GM21619 (cell line): Measurements from ENCODE around the gene LMF1.

Experiments used
- ATAC-seq: cut with Tn5 transposase; IDR thresholded peaks from one replicate; pipeline ENCODE4 v1.9.1; 2021; ENCODE audit not compliant: unreplicated experiment

LMF1 gene

DNA sequence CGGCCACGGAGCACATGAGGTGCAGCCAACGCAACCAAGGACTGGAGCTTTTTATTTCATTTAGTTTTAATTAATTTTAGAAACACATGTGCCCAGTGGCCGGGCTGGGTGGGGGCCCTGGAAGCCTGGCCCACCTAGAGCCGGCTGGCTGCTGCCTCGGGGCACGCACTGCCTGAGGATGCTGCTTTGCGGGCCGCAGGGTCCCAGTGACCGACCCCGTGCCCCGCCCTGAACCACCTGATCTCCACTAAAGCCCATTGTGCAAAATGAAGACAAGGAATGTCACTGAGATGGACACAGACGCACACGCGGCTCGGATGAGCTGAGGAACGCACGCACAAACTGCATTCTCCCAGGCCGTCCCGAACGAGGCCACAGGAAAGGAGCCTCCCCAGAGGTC lies 39.6 kb downstream of the LMF1 start:
- no peak for ATAC-seq

DNA sequence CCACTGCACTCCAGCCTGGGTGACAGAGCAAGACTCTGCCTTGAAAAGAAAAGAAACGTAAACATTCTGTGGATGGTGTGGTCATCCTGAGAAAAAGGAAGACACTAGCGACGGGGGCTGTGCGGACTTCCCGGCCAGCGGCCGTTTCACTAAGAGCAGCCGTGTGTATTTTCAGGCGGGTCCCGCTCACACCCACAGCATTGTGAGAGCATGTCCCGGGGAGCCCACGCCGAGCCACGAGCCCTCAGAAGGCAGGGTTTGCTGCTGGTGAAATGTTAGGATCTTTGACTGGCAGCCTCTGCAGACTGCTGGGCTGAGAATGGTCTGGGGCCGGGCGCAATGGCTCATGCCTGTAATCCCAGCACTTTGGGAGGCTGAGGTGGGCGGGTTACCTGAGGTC lies 40.3 kb downstream of the LMF1 start:
- ATAC-seq = no peak

DNA sequence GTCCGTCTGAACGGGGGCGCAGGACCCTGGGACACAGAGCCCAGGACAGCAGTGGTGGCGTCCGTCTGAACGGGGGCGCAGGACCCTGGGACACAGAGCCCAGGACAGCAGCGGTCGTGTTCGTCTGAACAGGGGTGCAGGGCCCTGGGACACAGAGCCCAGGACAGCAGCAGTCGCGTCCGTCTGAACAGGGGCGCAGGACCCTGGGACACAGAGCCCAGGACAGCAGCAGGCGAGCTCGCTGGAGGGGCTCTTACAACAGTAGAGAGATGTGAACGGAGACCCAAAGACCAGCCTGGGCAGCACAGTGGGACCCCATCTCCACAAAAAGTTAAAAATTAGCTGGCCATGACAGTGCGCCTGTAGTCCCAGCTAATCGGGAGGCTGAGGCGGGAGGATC lies 40.7 kb downstream of the LMF1 start:
- ATAC-seq = no peak

DNA sequence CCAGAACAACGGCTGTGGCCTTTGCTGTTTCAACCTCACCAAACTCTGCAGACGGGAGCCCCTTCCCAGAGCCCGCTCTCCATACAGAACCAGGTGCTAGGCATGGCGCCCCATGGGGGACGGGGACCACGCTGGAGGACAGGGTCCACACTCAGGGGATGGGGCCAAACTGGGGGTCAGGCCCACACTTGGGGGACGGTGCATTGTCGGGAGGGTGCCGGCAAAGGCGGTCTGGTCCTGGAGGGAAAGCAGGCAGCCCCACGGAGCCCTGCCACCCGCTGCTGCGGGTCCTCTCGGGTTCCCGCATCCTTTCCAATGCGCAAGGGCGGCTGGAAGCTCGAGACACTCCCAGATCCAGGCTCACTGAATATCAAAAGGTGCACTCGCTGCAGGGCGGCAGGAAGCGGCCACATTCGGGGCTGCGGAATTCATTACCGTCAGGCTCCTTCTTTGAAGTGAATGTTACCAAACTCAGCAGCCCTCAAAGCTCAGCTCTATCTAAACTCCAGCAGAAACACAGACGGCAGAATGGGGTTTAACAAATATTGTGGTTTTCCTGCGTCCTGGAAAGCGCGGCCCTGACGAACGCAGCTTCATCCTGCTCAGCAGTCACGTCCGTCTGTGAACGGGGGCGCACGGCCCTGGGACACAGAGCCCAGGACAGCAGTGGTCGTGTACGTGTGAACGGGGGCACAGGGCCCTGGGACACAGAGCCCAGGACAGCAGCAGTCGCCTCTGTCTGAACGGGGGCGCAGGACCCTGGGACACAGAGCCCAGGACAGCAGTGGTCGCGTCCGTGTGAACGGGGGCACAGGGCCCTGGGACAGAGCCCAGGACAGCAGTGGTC lies 41.3 kb downstream of the LMF1 start:
- ATAC-seq = no peak

DNA sequence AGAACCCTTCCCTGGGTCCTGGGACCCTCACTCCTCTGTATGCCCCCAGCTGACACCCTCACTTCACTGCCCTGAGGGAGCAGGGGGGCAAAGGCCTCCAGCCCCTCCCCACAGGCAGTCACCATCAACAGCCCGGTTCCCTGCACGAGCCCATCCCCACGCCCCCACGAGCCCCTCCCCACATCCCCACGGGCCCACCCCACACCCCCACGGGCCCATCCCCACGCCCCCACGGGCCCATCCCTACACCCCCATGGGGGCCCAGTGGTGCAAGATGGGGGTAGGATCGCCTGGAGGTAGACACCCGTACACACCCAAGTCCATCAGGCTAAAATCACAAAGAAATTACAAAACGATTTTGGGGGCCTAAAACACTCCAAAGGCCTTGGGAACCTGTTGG lies 42.3 kb downstream of the LMF1 start:
- no peak for ATAC-seq

DNA sequence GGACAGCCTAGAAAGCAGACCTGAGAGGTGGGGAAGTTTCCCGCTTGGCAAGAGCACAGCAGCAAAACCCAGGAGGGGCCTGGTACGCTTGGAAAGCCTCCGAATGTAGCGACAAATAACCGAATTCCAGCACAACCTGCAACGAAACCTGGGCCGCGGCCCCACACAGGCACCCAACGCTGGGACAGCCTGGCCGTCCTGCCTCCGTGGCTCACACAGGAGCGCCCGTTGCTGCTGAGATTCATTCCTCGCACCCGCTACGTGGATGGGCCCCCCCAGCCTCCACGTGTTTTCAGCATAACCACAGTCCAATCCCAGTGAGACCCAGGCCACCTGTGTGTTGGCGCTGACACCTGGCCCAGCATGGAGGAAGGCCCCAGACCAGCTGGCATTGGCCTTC lies 42.9 kb downstream of the LMF1 start:
- ATAC-seq = no peak

DNA sequence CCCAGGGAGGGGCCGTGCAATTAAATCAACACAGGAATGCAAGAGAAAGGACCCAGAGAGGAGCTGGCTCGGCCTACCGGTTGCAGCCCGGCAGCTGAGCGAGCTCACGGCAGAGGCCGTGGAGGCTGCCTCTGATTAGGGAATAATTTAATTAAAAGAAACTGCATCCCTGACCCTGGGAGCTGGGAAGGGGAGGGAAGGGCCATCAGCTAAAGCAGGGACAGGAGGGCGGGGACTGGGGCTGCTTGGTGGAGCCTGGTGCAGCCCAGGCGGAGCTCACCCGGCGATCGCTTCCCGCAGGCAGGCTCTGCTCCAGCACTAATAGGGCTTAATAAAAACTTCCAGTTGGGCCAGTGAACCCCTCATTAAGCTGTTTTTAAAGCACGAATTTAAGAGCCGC lies 43.4 kb downstream of the LMF1 start:
- ATAC-seq = no peak

DNA sequence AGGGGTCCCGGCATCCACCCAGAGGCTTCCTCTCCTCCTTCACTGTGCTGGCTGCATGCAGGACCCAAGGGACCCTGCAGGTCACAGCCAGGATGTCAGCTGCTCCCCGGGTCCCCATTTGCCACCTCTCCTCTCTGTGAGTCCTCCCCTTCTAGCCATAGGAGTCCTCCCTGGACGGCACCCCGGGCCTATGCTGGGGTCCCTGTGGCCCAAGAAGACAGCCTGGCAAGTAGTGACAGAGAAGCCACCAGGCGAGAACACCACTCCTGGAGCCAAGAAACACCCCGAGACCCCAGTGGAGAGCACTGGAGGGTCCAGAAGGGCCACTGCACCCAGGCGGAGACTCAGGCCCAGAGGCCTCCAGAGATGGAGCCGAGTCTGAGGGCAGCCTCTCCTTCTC lies 44.1 kb downstream of the LMF1 start:
- no peak for ATAC-seq

DNA sequence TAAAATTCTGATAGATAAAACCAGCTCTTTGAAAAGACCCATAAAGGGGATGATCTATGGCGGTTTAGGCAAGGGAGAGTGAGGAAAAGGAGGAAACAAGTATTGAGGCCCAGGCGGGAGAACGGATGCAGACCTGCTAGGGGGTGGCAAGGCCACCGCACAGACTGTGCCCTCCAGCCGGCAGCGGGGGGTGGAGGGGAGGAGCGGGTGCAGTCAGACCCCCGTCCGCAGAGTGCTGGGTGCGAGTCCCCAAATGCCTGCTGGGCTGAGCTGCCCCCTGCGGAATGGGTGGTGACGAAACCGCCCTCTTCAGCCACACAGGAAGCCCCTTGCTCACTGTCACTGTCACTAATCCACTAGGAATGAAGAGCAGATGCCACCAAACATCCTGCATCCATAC lies 46.0 kb downstream of the LMF1 start:
- no peak for ATAC-seq

DNA sequence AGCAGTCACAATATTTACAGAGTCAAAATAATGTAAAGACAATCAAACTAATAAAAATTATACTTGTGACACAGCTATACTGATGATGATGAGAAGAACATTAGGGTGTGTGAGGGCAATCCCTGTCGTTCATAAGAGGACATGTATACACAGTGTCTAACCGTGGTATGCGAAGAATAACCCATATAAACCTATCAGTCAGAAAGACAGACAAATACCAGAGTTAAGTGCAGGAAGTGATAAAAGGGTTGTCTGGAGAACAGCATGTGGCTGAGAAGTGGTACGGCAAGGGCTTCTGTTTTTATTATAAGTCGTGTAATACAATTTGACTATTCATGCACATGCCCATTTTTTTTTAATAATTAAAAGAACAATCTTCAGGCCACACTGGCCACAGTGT lies 46.7 kb downstream of the LMF1 start:
- no peak for ATAC-seq

DNA sequence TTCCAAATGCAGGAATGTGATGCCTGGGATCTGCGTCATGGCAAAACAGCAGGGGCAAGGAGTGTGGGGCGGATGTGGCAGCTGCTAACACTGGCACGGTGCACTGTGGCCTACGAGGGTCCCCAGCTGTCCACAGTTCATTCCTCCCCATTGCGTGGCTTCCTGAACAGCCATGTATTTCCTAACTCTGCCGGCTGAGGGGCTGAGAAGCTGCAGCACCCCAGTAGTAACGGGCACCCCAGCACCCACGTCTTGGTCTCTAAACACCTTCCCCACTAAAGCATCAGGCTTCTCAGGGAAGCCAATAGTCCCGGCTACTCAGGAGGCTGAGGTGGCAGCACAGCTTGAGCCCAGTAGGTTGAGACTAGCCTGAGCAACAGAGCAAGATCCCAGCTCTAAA lies 47.6 kb downstream of the LMF1 start:
- ATAC-seq = no peak

DNA sequence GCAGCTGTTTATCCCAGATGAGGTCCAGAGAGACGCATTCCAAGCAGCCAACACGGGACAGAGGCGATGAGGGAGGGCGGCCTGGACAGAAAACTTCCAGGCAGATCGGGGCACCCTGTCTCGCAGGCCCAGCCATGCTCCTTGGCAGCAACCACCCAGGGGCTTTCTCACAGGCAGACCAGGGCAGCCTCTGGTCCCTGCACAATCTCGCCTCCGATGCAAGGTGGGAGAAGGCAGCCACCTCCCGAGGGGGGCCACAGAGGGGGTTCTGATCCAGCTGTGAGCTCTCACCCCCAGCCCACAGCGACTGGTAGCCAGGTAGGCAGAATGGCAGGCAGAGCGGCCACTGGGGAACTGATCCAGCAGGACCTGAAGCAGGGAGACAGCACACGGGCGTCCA lies 48.7 kb downstream of the LMF1 start:
- ATAC-seq = no peak

DNA sequence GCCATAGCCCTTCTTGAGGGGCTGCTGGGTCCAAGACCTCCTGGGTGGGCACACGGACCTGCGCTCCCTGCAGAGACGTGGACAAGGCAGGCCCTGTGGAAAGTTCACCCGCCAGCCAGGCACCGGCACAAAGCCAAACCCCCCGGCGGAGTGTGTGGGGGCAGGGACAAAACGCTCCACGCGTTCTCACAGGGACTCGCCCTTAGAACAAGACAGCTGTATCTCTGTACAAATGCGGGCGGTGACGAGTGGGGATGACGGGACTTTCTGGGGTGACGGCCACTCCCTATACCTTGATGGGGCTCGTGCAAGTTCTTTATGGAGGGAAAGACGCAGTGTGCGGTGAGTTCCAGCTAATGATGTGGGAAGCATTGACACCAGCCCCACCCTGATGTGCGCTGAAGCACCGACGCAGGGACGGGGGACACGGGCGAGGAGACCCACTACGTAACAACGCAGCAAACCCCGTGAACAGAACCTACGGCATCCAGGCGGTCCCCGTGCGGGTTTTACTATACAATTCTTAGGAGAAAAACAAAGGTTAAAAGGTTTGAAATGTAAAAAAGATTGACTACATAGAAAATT lies 49.4 kb downstream of the LMF1 start:
- ATAC-seq = no peak

DNA sequence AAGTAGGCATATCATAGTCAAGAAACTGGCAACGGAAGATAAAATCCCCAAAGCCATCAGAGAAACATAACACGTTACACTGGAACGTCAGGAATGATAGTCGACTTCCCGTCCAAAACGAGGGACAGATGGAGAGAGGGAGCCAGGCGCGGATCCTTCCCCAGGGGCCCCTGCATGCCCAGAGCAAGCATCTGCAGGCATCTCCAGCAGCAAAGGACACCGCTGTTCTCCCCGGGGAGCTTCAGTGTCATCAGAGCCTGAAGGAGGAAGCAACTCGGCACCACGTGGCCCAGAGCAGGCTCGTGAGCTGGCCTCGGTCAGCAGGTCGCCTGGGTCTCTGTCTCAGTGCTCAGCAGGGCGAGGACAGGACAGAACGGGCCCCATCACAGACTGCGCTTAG lies 50.1 kb downstream of the LMF1 start:
- no peak for ATAC-seq

DNA sequence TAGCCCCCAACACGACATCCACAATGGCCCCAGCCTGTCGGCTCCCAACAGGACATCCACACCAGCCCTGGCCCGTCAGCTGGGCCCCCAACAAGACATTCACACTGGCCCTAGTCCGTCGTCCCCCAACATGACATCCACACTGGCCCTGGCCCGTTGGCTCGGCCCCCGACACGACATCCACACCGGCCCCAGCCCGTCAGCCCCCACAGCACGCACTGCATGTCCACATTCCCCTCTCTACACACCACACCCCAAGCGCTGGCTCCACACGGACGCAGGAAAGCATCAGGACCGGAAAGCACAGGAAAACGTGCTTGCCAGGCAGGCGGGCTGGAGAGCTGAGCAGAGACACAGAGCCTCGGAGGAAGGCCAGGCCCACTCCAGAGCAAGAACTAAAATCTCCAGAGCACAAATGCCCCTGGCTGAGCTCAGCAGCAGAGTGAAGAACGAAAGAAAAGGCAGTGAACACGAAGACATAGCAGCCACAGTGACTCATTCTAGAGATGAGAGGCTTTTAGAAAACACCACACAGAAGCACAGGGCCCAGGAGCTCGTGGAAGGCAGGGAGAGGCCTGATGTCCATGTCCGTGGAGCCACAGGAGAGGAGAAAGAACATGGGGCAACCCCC lies 50.6 kb downstream of the LMF1 start:
- ATAC-seq = no peak

DNA sequence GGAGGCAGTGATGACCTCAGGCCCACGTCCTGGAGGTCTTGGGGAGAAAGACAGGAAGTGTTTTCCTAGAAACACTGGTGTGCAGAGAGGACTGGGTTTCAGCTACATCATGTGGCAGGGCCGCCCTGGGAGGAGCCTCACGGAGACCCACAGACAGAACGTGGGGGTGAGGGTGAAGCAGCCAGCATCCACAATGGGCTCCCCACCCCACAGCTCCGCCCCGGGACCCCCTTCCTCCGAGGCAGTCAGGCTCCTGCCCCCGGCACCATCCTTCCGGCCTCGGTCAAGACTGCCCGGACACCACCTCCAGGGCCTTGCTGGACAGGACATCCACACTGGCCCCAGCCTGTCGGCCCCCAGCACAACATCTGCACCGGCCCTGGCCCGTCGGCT lies 51.1 kb downstream of the LMF1 start:
- no peak for ATAC-seq

DNA sequence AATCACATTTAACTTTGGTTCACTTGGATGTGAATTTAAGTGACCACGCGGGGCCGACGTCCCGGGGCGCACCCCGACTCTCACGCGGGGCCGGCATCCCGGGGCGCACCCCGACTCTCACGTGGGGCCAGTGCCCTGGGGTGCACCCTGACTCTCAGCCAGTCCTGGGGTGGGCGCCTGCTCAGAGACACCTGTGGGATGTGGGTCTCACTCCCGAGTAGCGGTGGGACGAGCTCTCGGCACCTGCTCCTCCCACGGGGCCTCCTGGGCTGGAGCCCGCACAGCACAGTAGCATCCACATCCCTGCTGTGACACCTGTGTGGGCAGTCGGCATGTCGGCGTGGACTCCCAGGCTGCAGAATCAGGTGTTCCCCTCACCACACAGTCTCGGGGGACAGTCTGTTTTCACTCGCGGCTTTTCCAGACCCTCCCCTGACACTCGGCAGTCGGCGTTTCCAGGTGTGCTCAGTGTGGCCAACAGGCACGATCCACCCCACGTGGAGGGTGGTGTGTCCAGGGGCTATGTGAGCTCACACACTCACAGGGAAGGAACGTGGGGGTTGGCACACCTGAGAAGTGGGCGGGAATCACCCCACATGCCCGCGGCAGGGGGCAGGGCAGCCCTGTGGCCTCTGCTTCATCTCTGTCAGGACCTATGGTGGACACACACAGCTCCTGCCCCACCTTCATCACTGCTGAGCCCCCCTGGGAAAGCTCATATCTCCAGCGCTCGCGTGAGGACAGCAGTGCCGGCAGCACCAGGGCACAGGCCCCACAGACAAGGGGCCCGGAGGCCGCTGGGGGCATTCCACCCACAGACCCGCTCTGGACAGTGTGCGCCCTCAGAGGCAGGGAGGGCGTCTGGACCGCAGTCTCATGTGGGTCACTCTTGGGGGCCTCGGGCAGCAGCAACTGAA lies 51.8 kb downstream of the LMF1 start:
- ATAC-seq = no peak

DNA sequence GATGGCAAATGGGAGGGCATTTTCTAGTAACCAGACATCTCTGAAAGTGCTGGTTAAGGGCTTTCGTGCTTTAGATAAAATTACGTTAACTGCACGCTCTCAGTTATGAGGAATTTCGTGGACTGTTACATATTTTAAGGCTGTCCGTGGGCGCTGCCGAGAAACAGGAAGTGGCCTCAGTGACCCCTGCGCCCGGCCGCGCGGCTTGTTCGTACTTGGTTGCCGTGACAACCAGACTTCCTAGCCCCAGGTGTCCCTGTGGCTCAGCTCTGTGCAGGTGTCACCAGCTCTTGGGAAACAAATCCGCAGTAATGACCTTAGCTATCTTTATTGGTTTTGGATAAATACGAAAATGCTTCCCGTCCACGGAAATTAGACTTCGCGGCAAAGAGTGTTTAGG lies 52.7 kb downstream of the LMF1 start:
- no peak for ATAC-seq

DNA sequence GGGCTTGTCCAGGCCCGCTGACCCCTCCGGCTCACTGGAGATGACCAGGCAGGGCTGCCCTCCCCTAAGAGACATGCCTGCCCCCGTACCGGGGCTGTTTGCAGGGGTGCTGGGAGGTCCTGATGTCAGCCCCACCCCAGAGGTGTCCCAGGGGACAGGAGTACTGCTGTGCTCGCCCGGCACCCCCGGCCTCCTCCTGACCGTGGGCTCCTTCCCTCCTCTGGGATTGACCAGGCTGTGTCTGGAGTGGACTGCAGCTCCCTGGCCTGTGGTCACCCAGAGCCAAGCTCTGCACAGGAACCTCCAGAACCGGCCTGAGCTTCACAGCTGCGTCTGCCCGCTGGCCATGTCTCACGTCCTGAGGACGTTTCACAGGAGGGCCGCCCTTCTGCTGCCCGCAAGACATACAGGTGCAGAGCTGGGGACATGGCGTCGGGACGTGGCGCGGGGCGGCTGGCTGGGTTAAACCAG lies 53.2 kb downstream of the LMF1 start:
- no peak for ATAC-seq

DNA sequence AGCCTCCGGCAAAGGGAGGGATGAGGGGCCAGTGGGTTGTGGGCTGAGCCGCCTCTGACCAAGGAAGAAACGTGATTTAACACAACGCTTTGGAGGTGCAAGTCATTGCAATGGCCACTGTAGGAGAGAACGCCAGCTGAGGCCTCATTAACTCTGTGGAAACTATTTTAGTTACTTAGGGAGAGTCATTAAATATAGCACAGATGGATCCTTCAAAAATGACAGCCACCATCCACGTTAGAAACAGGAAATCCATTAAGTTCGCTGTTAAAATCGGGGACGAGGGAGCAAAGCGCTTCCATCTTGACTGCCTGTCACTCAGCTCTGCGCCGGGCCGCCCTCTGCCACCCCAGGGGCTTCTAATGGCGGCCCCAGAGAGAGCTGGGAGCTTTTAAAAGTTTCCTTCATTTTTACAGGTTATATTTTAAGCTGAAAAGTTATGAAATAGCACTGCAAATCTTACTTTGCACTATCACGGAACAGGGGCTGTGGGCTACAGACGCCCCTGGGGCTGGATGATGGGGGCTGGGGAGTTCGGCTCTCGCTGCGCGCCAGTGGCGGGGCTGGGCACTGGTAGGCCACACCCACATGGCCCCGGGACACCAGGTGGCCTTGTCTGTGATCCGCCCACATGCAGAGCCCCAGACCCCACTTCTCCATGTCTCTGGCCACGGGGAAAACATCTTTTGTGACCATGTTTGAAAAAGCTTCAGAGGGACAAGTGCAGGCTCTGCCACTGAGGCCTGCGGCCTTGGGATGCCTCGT lies 54.6 kb downstream of the LMF1 start:
- ATAC-seq = no peak

DNA sequence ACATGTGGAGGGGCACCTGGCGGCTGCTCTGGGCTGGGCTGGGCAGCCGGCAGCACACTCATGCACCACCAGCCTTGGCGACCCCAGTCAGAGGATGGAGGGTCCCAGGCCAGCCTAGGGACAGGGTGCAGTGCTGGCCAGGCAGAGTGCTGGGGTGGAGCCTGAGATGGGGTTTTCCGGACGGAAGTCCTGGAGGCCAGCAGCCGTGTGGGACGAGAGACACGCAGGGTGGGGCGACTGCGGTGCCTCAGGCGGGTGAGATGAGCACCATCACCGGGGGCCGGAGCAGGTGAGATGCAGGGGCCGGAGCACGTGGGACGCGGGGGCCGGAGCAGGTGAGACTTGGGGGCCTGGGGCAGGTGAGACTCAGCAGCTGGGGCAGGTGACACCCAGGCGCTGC lies 55.2 kb downstream of the LMF1 start:
- no peak for ATAC-seq
